ENCODE measurements around the gene SRSF5. TPM values are rescaled to one million over a fixed set of nuclear protein-coding genes. Genes with fewer than 3 reads are reported as not detected.
"Not testable (repeated sequence)": the region's sequence is repeated elsewhere in the genome, so short reads cannot be mapped to it uniquely, and the experiment has no call there.

Gene SRSF5
- total RNA-seq, 1 donor from 2014 or later, result 130 TPM

- H3K27me3 ChIP-seq (ENCODE audit: control insufficient read depth, insufficient read depth, low read length), result peaks cover 6% of the 10 kb centered on the region
- no peaks in the 10 kb centered on the region for H3K36me3 ChIP-seq (ENCODE audit: control insufficient read depth, insufficient read depth, low read length)
- no peak for DNase-seq (ENCODE audit: low read depth)
- H3K4me3 ChIP-seq (ENCODE audit: low read depth, low read length), result no peak overlapping the region
- TF ChIP-seq CTCF (IDR thresholded peaks at IDR 0.05; ENCODE audit: insufficient read depth, low read length, poor library complexity, severe bottlenecking), result no peak
These were observed 44.9 kb downstream of the SRSF5 start for GRCh38 chr14:69811868-69812252.

GRCh38 chr14:69812711-69813110 lies 45.8 kb downstream of the SRSF5 start:
- Histone ChIP-seq H3K27me3 (ENCODE audit: control insufficient read depth, insufficient read depth, low read length) (peaks cover 10% of the 10 kb centered on the region), H3K4me3 (ENCODE audit: low read depth, low read length) (no peak overlapping the region), H3K36me3 (ENCODE audit: control insufficient read depth, insufficient read depth, low read length) (no peaks in the 10 kb centered on the region)
- no peak for TF ChIP-seq CTCF (IDR thresholded peaks at IDR 0.05; ENCODE audit: insufficient read depth, low read length, poor library complexity, severe bottlenecking)
- DNase-seq (ENCODE audit: low read depth), result no peak

- H3K36me3 ChIP-seq (ENCODE audit: control insufficient read depth, insufficient read depth, low read length); DNase-seq (ENCODE audit: low read depth); H3K4me3 ChIP-seq (ENCODE audit: low read depth, low read length); H3K27me3 ChIP-seq (ENCODE audit: control insufficient read depth, insufficient read depth, low read length): not testable (repeated sequence)
These were observed 46.4 kb downstream of the SRSF5 start for GRCh38 chr14:69813346-69813745.

GRCh38 chr14:69814397-69814796 lies 47.5 kb downstream of the SRSF5 start:
- no peaks in the 10 kb centered on the region for H3K36me3 ChIP-seq (ENCODE audit: control insufficient read depth, insufficient read depth, low read length)
- H3K27me3 ChIP-seq (ENCODE audit: control insufficient read depth, insufficient read depth, low read length), result peaks cover 10% of the 10 kb centered on the region
- no peak for TF ChIP-seq CTCF (IDR thresholded peaks at IDR 0.05; ENCODE audit: insufficient read depth, low read length, poor library complexity, severe bottlenecking)
- DNase-seq (ENCODE audit: low read depth), result no peak
- H3K4me3 ChIP-seq (ENCODE audit: low read depth, low read length), result no peak overlapping the region

- TF ChIP-seq CTCF (IDR thresholded peaks at IDR 0.05; ENCODE audit: insufficient read depth, low read length, poor library complexity, severe bottlenecking), result no peak
- Histone ChIP-seq H3K36me3 (ENCODE audit: control insufficient read depth, insufficient read depth, low read length) (no peaks in the 10 kb centered on the region), H3K27me3 (ENCODE audit: control insufficient read depth, insufficient read depth, low read length) (peaks cover 10% of the 10 kb centered on the region), H3K4me3 (ENCODE audit: low read depth, low read length) (no peak overlapping the region)
- no peak for DNase-seq (ENCODE audit: low read depth)
These were observed 48.6 kb downstream of the SRSF5 start for GRCh38 chr14:69815556-69815955.

- no peaks in the 10 kb centered on the region for H3K36me3 ChIP-seq (ENCODE audit: control insufficient read depth, insufficient read depth, low read length)
- no peak for TF ChIP-seq CTCF (IDR thresholded peaks at IDR 0.05; ENCODE audit: insufficient read depth, low read length, poor library complexity, severe bottlenecking)
- no peak overlapping the region for H3K4me3 ChIP-seq (ENCODE audit: low read depth, low read length)
- DNase-seq (ENCODE audit: low read depth), result no peak
- H3K27me3 ChIP-seq (ENCODE audit: control insufficient read depth, insufficient read depth, low read length), result peaks cover 10% of the 10 kb centered on the region
These were observed 49.3 kb downstream of the SRSF5 start for GRCh38 chr14:69816216-69816615.

Measured in kidney epithelial cell (primary cell).